Stomach (tissue), 19 donors: ENCODE data around the gene TASOR. TPM values are rescaled to one million over a fixed set of nuclear protein-coding genes. Genes with fewer than 3 reads are reported as not detected.
A peak's percentile ranks its signal among the peaks of the same experiment; 100 is the strongest.

ENCODE experiments used
- DNase-seq, 2 donors: peaks; one replicate each; pipeline versions ENCODE4 v3.0.0 to v3.0.0-alpha.2; 2013 to 2019
- H3K27ac ChIP-seq, 5 donors: fragments of 200-600 bp in 4 of 5; sonication (generic) in 4 of 5; one replicate each; pipeline ENCODE4 v1.5.1; 2013 to 2019; ENCODE audit warnings: mild to moderate bottlenecking in 1 of 5, moderate library complexity in 1 of 5
- H3K27me3 ChIP-seq, 3 donors: fragments of 200-600 bp; sonication (generic); one replicate each; pipeline ENCODE4 v1.5.1; 2017 to 2019; ENCODE audit warnings: mixed run types in 1 of 3
- H3K36me3 ChIP-seq, 4 donors: fragments of 200-600 bp; sonication (generic); 1 replicate in 3 of 4; 2 replicates in 1 of 4; pipeline ENCODE4 v1.5.1; 2016 to 2019
- H3K4me1 ChIP-seq, 4 donors: fragments of 200-600 bp; sonication (generic); one replicate each; pipeline ENCODE4 v1.5.1; 2016 to 2019
- H3K4me3 ChIP-seq, 4 donors: fragments of 200-600 bp; sonication (generic) in 3 of 4; one replicate each; pipeline ENCODE4 v1.5.1; 2016 to 2019; ENCODE audit warnings: mild to moderate bottlenecking in 1 of 4
- H3K9me3 ChIP-seq, 4 donors: fragments of 200-600 bp; sonication (generic); one replicate each; pipeline ENCODE4 v1.5.1; 2016 to 2019
- CTCF ChIP-seq, 7 experiments: fragments of 450-650 bp in 4 of 7; fragments of 200-600 bp in 3 of 7; sonication (generic) in 3 of 7; IDR thresholded peaks; one replicate each; pipeline ENCODE4 v1.5.1; 2016 to 2019; ENCODE audit warnings: antibody characterized with exemption in 7 of 7, control low read depth in 2 of 7, mild to moderate bottlenecking in 1 of 7
- EP300 ChIP-seq: sonication (generic); formaldehyde crosslinking; IDR thresholded peaks from one replicate; pipeline ENCODE4 v1.6.1; 2017; ENCODE audit warnings: antibody characterized with exemption
- POLR2A ChIP-seq, 4 donors: fragments of 450-650 bp; IDR thresholded peaks; one replicate each; pipeline ENCODE4 v1.6.1; 2016; ENCODE audit warnings: antibody characterized with exemption in 4 of 4, control low read depth in 2 of 4, mild to moderate bottlenecking in 1 of 4, moderate library complexity in 1 of 4
- POLR2AphosphoS5 ChIP-seq, 3 donors: sonication (generic); formaldehyde crosslinking; IDR thresholded peaks; one replicate each; pipeline ENCODE4 v1.6.1; 2016; ENCODE audit warnings: antibody characterized with exemption in 3 of 3
- WGBS, 5 donors: extraction: QIAGEN DNeasy Blood & Tissue Kit in 3 of 5; methylation state at CpG; one replicate each; pipeline versions ENCODE4 v1.1.5 to v1.1.7; 2013 to 2018; 5-methylcytosine and 5-hydroxymethylcytosine counted together
- intact Hi-C: fragments of 100-400 bp; cut with DNase I; formaldehyde crosslinking; loops from one replicate; pipeline ENCODE4 v1.15.1; 2023; ENCODE audit warnings: low total_unique reads
- long read RNA-seq, 10 donors: transcript quantifications; one replicate each; lab custom pipeline, GENCODE V29; 2026
- polyA plus RNA-seq, 3 donors: library from polyadenylated mRNA; stranded (reverse); fragments of 200-250 nt; gene quantifications; one replicate each; pipeline ENCODE4 v1.2.3, GENCODE V29; 2013
- total RNA-seq, 5 donors: library from RNA; depleted of rRNA; stranded (reverse); fragments of >200 nt; gene quantifications; one replicate each; pipeline versions ENCODE4 v1.1.0 to v1.2.3, GENCODE V29; 2014 to 2016
- donor health status: healthy with polysubstance abuse.
- donor health status: Bipolar disorder and iron deficiency.
- donor health status: healthy.

Gene TASOR
- 100 to 1,000 TPM in 2 of 5 donors, 10 to 100 TPM in 3; 30.1 to 223 (median 73.2) TPM for total RNA-seq
- polyA plus RNA-seq, result 10 to 100 TPM; 13.0 to 17.0 (median 16.2) TPM
- long read RNA-seq, donor 1, result 0 reads
- long read RNA-seq, donor 2, result 0 reads
- long read RNA-seq, donor 3, full-length matches to known transcripts, result 1 of 1 reads
- long read RNA-seq, donor 3, partial matches to known transcripts, result 0 of 1 reads
- long read RNA-seq, donor 3, other reads (novel, unspliced or antisense), result 0 of 1 reads
- long read RNA-seq, donor 4, result 0 reads
- long read RNA-seq, donor 5, full-length matches to known transcripts, result 1 of 1 reads
- long read RNA-seq, donor 5, partial matches to known transcripts, result 0 of 1 reads
- long read RNA-seq, donor 5, other reads (novel, unspliced or antisense), result 0 of 1 reads
- long read RNA-seq, donor 6, result 0 reads
- long read RNA-seq, donor 7, result 0 reads
- long read RNA-seq, donor 8, full-length matches to known transcripts, result 2 of 2 reads
- long read RNA-seq, donor 8, partial matches to known transcripts, result 0 of 2 reads
- long read RNA-seq, donor 8, other reads (novel, unspliced or antisense), result 0 of 2 reads
- long read RNA-seq, donor 9, partial matches to known transcripts, result 7 of 7 reads
- long read RNA-seq, donor 9, other reads (novel, unspliced or antisense), result 0 of 7 reads
- long read RNA-seq, donor 10, full-length matches to known transcripts, result 1 of 1 reads
- long read RNA-seq, donor 10, partial matches to known transcripts, result 0 of 1 reads
- long read RNA-seq, donor 10, other reads (novel, unspliced or antisense), result 0 of 1 reads

GRCh38 chr3:56683122-56683817 is at the start of gene TASOR:
Gene TASOR, minus strand, starts transcription at chr3:56683265. Its CDS starts 259 bp downstream, at chr3:56683006.
- peak within 1 kb of the TSS; percentile 94 to 100 (median 98) for H3K27ac ChIP-seq
- H3K9me3 ChIP-seq, result no peaks in the 10 kb centered on the region
- peak within 1 kb of the TSS; percentile 65 to 96 (median 74) for H3K4me3 ChIP-seq
- H3K4me1 ChIP-seq, result peaks cover 26 to 46% (median 33%) of the 10 kb centered on the region in 4 donors
- peak; percentile 87 to 96 for DNase-seq
- peak; percentile 75 to 91 (median 88) for TF ChIP-seq POLR2AphosphoS5 (IDR thresholded peaks at IDR 0.05)
- peak in 1 of 4 donors; percentile 26 for TF ChIP-seq POLR2A (IDR thresholded peaks at IDR 0.05)
- TF ChIP-seq EP300, result no peak
- intact Hi-C loops, result no loop called here
- H3K27me3 ChIP-seq, result no peaks in the 10 kb centered on the region
- 16 to 46% (median 17%) methylated on average over 24 to 68 of the region's 68 CpGs for WGBS, 5 donors
- no peaks in the 10 kb centered on the region for H3K36me3 ChIP-seq

GRCh38 chr3:56732109-56732508 is 49.0 kb upstream of the TASOR start:
- intact Hi-C loops, result no loop called here
- Histone ChIP-seq H3K4me3 (no peak overlapping the region), H3K27ac (no peak overlapping the region), H3K27me3 (no peaks in the 10 kb centered on the region), H3K36me3 (peaks cover 35 to 82% (median 72%) of the 10 kb centered on the region in 4 donors), H3K4me1 (no peaks in the 10 kb centered on the region), H3K9me3 (no peaks in the 10 kb centered on the region)
- DNase-seq, result no peak
- no peak for TF ChIP-seq POLR2A (IDR thresholded peaks at IDR 0.05)
- TF ChIP-seq POLR2AphosphoS5 (IDR thresholded peaks at IDR 0.05), result no peak
- no peak for TF ChIP-seq EP300
- no peak for TF ChIP-seq CTCF (IDR thresholded peaks at IDR 0.05)
- 89 to 94% (median 89%) methylated on average over 8 of the region's 8 CpGs for WGBS, 5 donors

- Histone ChIP-seq H3K4me1 (peaks cover 0 to 9% (median 0%) of the 10 kb centered on the region in 4 donors), H3K4me3 (no peak overlapping the region), H3K36me3 (peaks cover 18 to 65% (median 54%) of the 10 kb centered on the region in 4 donors), H3K9me3 (no peaks in the 10 kb centered on the region), H3K27ac (peak overlapping the region in 1 of 5 donors; percentile 46), H3K27me3 (no peaks in the 10 kb centered on the region)
- intact Hi-C loops, result no loop called here
- peak in 1 of 2 donors; percentile 53 for DNase-seq
- TF ChIP-seq CTCF (IDR thresholded peaks at IDR 0.05) (no peak), POLR2A (IDR thresholded peaks at IDR 0.05) (no peak), EP300 (no peak), POLR2AphosphoS5 (IDR thresholded peaks at IDR 0.05) (no peak)
- 70 to 81% (median 72%) methylated on average over 3 of the region's 3 CpGs for WGBS, 5 donors
These were observed 42.1 kb upstream of the TASOR start for GRCh38 chr3:56725175-56725574.

GRCh38 chr3:56724676-56725075 is 41.6 kb upstream of the TASOR start:
- intact Hi-C loops, result no loop called here
- Histone ChIP-seq H3K4me3 (no peak overlapping the region), H3K27me3 (no peaks in the 10 kb centered on the region), H3K27ac (peak overlapping the region in 2 of 5 donors; percentile 18 to 46), H3K4me1 (peaks cover 0 to 9% (median 0%) of the 10 kb centered on the region in 4 donors), H3K36me3 (peaks cover 16 to 60% (median 51%) of the 10 kb centered on the region in 4 donors), H3K9me3 (no peaks in the 10 kb centered on the region)
- 57 to 74% (median 64%) methylated on average over 3 of the region's 3 CpGs for WGBS, 5 donors
- no peak for TF ChIP-seq POLR2A (IDR thresholded peaks at IDR 0.05)
- TF ChIP-seq POLR2AphosphoS5 (IDR thresholded peaks at IDR 0.05), result no peak
- no peak for TF ChIP-seq CTCF (IDR thresholded peaks at IDR 0.05)
- TF ChIP-seq EP300, result no peak
- DNase-seq, result peak in 1 of 2 donors; percentile 46
